Astrocyte (in vitro differentiated cells and primary cell): ENCODE data around the gene ELMO1.

ENCODE experiments used
- EZH2 ChIP-seq: IDR thresholded peaks from 2 replicates; pipeline ENCODE4 v1.6.1; 2012; ENCODE audit warnings: mild to moderate bottlenecking, low read length, inconsistent platforms; ENCODE audit not compliant: insufficient read depth
- TF ChIP-seq, protein P1 (sequence below): IDR thresholded peaks from 2 replicates; pipeline ENCODE4 v1.5.1; 2011; ENCODE audit warnings: low read depth, mild to moderate bottlenecking, inconsistent platforms, low read length, moderate library complexity; ENCODE audit not compliant: insufficient read depth

DNA sequence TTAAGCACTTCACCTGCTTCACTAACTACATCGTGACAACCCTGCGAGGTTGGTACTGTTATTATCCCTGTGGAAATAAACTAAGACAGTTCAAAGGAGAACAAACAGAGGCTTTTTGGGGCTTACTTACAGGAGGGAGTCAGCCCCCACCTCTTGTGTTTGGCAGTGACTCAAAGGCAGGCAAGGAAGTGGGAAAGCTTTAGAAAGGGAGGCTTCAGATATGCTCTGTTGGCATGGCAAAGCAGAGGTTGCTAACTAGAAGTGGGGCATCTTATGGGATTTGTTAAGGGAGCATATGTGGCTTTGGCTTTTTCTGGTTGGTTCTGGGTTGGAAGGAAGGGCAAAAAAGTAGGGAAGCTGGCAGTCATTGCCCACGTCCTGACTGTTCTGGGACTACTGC is 639.6 kb downstream of the ELMO1 start:
- TF ChIP-seq, protein P1, sequence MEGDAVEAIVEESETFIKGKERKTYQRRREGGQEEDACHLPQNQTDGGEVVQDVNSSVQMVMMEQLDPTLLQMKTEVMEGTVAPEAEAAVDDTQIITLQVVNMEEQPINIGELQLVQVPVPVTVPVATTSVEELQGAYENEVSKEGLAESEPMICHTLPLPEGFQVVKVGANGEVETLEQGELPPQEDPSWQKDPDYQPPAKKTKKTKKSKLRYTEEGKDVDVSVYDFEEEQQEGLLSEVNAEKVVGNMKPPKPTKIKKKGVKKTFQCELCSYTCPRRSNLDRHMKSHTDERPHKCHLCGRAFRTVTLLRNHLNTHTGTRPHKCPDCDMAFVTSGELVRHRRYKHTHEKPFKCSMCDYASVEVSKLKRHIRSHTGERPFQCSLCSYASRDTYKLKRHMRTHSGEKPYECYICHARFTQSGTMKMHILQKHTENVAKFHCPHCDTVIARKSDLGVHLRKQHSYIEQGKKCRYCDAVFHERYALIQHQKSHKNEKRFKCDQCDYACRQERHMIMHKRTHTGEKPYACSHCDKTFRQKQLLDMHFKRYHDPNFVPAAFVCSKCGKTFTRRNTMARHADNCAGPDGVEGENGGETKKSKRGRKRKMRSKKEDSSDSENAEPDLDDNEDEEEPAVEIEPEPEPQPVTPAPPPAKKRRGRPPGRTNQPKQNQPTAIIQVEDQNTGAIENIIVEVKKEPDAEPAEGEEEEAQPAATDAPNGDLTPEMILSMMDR, result no peak
- TF ChIP-seq EZH2, result no peak
